Right renal cortex interstitium (tissue), 3 donors: ENCODE data around the gene SLC38A9. TPM values are rescaled to one million over a fixed set of nuclear protein-coding genes. Genes with fewer than 3 reads are reported as not detected.
A peak's percentile ranks its signal among the peaks of the same experiment; 100 is the strongest.
"Not testable (repeated sequence)": the region's sequence is repeated elsewhere in the genome, so short reads cannot be mapped to it uniquely, and the experiment has no call there.

Experiments used
- DNase-seq, 3 donors: peaks; one replicate each; pipeline ENCODE4 v3.0.0-alpha.2; 2013; ENCODE audit warnings: low read depth in 3 of 3, low spot score in 2 of 3
- polyA plus RNA-seq, 3 donors: library from polyadenylated mRNA; unstranded; fragments of 120-200 nt; gene quantifications; one replicate each; pipeline ENCODE4 v1.2.1, GENCODE V29; 2013; ENCODE audit not compliant: insufficient read length in 3 of 3

SLC38A9 gene
- polyA plus RNA-seq, 3 donors = 29.6 to 33.2 (median 33.0) TPM

GRCh38 chr5:55618318-55618717 lies 93.8 kb downstream of the SLC38A9 start:
- no peak for DNase-seq

GRCh38 chr5:55613112-55613868 lies 98.8 kb downstream of the SLC38A9 start:
- no peak for DNase-seq

- no peak for DNase-seq
These were observed 101.6 kb downstream of the SLC38A9 start for GRCh38 chr5:55610542-55610941.

GRCh38 chr5:55609413-55609812 lies 102.7 kb downstream of the SLC38A9 start:
- DNase-seq = no peak

- no peak for DNase-seq
These were observed 103.4 kb downstream of the SLC38A9 start for GRCh38 chr5:55608595-55609349.

- not testable (repeated sequence) for DNase-seq
These were observed 104.8 kb downstream of the SLC38A9 start for GRCh38 chr5:55607309-55607708.

GRCh38 chr5:55604611-55605067 lies 107.5 kb downstream of the SLC38A9 start:
- no peak for DNase-seq

- DNase-seq = no peak
These were observed 108.2 kb downstream of the SLC38A9 start for GRCh38 chr5:55603922-55604321.

GRCh38 chr5:55601628-55602027 lies 110.5 kb downstream of the SLC38A9 start:
- no peak for DNase-seq

- peak; percentile 35 to 36 (median 36) for DNase-seq
These were observed 110.9 kb downstream of the SLC38A9 start for GRCh38 chr5:55601204-55601618.

- no peak for DNase-seq
These were observed 111.5 kb downstream of the SLC38A9 start for GRCh38 chr5:55600497-55601203.

- no peak for DNase-seq
These were observed 112.0 kb downstream of the SLC38A9 start for GRCh38 chr5:55600086-55600485.

- DNase-seq = no peak
These were observed 112.7 kb downstream of the SLC38A9 start for GRCh38 chr5:55599148-55600050.

GRCh38 chr5:55597014-55597981 lies 114.8 kb downstream of the SLC38A9 start:
- no peak for DNase-seq

- DNase-seq = no peak
These were observed 117.5 kb downstream of the SLC38A9 start for GRCh38 chr5:55594671-55595070.

GRCh38 chr5:55593115-55593472 lies 119.0 kb downstream of the SLC38A9 start:
- no peak for DNase-seq

GRCh38 chr5:55592388-55593114 lies 119.6 kb downstream of the SLC38A9 start:
- no peak for DNase-seq

- DNase-seq = no peak
These were observed 120.4 kb downstream of the SLC38A9 start for GRCh38 chr5:55591686-55592085.
